Activated T-cell treated with anti-CD3 and anti-CD28 coated beads for 4 hours (primary cell): Measurements from ENCODE around the gene TNFSF11.
"Not testable (repeated sequence)": the region's sequence is repeated elsewhere in the genome, so short reads cannot be mapped to it uniquely, and the experiment has no call there.

Experiments
- DNase-seq: peaks from one replicate; pipeline ENCODE4 v3.0.0-alpha.2; 2020

TNFSF11 gene

DNA sequence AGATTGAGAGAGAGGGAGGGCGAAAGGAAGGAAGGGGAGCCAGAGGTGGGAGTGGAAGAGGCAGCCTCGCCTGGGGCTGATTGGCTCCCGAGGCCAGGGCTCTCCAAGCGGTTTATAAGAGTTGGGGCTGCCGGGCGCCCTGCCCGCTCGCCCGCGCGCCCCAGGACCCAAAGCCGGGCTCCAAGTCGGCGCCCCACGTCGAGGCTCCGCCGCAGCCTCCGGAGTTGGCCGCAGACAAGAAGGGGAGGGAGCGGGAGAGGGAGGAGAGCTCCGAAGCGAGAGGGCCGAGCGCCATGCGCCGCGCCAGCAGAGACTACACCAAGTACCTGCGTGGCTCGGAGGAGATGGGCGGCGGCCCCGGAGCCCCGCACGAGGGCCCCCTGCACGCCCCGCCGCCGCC, at the start of gene TNFSF11:
Gene TNFSF11, plus strand, starts transcription at position 142 of the 400 bp plus-strand sequence. Its CDS starts 152 bp downstream, at position 294.
- DNase-seq, result no peak

DNA sequence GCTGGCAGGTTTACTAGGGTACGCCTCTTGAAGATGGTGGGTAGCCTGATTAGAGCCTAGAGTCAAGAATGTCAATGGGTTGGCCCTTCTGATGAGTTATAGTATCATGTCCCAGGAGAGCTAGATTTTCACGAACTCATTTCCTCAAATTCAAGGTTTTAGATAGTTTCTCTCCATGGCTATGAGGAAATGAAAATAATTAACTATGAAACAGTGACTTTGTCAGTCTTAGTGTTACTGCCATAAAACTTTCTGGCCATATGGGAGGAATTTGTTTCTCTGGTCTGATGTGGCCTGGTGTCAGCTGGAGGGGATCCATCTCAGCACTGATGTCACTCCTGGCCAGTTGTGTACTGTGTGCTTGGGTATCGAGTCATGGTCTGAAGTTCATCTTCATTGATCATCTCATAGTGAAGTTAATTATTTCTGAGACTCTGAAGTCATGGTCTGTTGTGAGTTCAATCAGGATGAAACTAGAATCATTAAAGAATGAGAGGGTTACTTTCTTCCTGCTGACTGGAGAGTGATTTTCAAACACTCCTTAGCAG, 49.4 kb upstream of the TNFSF11 start:
- DNase-seq, result no peak

DNA sequence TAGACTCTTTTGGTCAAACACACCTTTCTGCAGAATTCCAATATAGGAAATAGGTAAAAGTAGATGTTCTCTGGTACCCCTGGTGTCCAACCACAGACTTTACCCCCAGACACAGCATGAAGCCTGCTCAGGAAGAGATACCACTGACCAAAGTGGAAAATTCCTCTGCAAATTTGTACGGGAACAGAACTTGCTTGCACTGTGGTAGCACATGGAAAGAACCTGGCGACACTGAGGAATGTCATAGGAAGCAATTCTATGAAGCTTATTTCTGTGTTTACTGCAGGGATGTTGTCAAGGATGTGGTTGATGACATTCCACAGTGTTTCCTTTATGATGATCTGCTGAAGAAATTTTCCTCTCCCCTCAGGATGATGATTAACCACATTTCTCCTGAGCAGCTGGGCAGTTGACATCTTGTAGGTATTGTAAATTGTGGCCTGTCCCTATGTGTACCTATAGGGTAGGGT, 48.9 kb upstream of the TNFSF11 start:
- DNase-seq, result no peak

DNA sequence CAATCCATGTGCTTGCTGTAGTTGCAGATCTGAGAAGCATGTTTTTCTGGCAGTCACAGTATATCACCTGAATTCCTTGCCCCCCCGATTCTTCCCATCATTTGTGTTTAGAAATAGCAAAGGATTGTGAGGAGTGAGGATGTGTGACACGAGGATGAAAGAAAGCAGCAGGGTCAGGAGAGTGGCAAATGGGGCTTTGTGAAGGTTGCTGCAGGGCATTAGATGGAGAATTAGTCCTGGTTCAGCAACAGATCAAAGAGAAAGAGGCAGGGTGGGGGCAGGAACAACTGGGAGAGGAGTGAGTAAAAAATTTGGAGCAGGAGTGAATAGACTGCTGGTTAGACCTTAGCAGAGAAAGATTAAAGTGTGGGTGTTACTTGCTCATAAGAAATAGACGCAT, 47.7 kb upstream of the TNFSF11 start:
- no peak for DNase-seq

DNA sequence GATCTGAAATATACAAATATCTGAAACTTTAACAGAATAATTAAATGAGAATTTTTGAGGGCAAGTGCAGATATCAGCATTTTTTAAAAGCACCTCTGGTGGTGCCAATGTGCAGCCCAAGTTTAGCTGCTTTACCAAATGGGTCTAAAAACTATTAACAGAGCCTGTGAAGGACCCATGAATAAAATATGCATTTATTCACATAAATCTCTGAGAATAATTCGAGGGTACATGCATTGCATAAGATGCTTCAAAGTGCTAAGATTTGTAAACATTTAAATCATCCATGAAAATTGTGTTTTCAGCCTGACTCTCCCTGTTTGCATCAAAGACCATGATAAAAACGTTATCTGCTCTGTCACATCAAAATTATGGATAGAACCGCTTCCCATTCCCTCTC, 47.1 kb upstream of the TNFSF11 start:
- DNase-seq, result no peak

DNA sequence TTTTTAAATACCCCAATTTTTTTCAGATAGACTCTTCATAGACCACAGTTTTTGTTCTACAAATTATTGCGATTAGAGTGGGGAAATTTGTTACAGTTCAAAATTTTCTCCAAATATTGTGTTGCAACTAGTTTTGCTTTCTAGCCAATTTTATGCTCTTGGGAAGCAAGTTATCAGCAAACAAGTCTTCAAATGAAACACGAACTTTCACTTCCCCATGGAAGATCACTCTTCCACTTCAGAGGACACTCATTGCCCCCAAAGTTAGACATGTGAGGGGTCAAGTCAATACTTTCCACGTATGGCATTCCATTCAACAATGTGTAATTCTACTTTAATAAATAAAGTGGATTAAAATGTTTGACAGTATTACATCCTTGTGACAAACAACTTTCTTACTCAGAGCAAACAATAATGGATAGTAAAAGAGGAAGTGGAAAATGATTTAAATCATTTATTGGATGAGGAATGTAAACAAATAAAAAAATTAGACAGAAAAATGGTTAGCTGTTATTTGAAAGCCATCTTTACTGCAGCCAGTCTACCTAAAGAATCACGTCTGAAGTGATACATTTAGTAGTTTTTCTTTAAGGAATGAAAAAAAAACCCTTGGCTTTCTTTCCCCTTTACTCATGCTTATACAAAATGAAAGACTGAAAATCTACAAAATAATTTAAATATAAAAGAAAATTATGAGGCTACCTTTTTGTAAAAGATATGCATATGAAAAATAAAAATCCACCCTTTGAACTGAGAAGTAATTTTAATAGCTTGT, 41.2 kb upstream of the TNFSF11 start:
- DNase-seq, result no peak

- DNase-seq, result no peak
Observed at GRCh38 chr13:42533336-42533591, 40.7 kb upstream of the TNFSF11 start.

DNA sequence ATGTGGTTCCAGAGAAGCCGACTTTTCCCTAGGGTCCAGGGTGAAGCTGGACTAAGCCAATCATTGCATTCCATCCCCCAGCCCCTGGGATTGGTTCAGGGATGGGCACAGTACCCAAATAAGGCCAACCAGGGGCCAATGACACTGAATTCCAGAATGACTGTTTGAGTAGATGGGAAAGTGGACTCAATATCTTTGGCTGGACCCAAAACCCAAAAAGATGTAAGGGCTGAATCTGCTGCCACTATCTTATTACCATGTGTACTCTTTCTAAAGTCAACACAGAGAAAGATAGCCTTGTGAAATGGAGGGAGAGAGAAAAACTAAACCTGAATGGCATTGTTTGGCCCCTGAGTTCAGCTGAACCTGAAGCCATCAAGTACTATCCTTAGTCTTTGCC, 39.2 kb upstream of the TNFSF11 start:
- no peak for DNase-seq

- no peak for DNase-seq
Observed at GRCh38 chr13:42538996-42539395, 35.0 kb upstream of the TNFSF11 start.

DNA sequence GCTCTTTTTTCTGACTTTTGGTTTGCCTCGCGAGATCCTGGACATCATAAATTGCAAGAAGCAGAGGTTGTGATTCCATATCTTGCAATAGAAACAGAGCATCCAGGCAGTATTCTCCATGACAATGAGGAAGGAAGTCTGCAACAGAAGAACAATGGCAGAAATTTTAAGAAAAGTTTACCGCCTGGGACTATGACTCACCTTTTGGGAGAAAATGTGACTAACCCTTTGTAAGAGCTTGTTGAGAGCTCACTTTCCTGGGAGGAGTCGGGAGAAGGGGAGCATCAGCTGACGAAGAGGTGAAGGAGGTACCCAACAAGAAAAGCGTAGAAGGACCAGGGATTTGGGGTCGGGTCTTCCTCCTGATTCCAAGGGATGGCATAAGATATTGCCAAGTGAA, 34.3 kb upstream of the TNFSF11 start:
- no peak for DNase-seq

DNA sequence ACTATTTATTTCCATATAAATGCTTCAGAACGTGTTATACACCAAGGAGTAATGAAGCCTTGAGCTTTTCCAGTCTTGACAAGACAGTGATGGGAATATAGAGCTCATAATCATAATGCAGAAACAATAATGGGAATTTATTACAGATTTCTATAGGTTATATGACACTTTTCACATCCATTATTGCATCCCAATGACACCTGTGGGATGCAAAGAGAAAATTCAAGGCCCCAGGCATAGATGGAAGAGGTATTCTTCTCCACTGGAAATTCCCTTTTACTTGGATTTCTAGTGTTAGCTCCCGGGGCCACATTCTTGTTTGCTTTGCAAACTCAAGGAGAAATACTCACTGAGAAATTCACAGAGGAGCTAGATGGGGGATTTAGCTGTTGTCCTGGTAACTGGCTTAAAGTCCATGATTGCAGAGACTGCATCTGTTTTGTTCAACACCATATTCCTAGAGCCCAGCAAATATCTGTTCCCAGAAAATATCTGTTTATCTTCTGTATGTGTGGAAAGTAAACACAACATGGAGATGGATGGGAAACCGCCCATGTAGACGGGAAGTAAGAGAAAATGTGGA, 30.6 kb upstream of the TNFSF11 start:
- no peak for DNase-seq

DNA sequence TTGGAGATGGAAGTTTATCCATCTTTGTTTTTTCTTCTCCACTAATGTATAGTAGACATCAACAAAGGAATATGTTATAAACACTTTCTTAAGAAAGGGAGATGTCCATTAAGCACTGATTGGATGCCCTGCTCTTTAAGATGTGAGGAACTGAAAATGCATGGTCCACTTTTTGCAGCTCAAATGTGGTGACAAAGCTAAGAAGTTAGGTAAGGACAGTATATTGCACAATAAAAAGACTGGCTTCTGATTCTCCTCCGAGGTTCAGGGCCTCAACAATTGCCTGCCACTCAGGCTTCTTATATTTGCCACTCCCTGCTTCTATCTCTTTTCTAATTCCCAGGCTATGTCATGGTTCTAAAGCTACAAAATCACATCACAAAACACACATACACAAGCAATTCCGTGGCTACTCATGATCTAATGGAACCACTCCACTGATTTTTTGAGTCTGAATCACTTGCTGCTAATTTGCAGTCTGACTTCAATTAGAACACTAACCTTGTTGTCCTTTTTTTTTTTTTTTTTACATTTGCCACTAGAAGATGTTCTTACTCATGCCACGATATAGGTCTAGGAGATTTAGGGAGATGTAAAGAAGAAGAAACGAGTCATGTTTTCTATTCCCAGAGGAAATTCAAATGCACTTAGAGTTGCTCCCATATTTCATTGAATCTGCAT, 29.6 kb upstream of the TNFSF11 start:
- no peak for DNase-seq

DNA sequence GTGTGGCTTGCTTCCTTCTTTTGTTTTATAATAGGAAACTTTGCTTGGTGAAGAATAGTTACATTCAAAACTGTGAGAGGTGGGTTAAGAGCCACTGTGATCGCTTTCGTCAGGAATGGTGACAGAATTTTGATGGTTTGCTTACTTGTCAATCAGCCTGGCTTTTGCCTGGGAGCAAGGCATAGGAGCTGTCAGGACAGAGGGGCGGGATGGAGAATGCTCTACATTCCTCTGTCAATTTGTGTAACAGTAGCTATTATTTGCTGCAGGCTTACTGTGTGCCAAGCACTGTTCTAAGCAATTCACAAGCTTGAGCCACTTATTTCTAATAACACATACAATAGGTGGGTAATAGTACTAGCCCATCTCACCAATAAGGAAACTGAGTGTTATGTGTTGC, 28.1 kb upstream of the TNFSF11 start:
- no peak for DNase-seq

DNA sequence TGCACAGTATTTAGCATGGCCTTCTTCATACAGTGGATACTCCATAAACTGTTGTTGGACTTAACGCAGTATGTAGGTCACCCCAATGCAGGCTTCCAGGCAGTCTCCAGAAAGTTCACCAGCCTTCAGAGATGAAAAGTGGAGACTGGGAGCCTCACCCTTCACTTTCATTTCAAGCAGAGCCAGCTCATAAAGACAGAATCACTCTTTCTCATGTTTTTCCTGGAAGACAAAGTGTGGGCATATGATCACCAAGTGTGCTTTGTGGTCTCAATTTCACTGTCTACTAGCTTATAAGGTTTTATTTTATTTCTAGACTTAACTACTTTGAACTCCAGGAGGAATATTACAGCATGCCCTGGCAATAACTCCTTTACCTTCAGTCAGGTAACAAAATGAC, 26.3 kb upstream of the TNFSF11 start:
- DNase-seq, result no peak

DNA sequence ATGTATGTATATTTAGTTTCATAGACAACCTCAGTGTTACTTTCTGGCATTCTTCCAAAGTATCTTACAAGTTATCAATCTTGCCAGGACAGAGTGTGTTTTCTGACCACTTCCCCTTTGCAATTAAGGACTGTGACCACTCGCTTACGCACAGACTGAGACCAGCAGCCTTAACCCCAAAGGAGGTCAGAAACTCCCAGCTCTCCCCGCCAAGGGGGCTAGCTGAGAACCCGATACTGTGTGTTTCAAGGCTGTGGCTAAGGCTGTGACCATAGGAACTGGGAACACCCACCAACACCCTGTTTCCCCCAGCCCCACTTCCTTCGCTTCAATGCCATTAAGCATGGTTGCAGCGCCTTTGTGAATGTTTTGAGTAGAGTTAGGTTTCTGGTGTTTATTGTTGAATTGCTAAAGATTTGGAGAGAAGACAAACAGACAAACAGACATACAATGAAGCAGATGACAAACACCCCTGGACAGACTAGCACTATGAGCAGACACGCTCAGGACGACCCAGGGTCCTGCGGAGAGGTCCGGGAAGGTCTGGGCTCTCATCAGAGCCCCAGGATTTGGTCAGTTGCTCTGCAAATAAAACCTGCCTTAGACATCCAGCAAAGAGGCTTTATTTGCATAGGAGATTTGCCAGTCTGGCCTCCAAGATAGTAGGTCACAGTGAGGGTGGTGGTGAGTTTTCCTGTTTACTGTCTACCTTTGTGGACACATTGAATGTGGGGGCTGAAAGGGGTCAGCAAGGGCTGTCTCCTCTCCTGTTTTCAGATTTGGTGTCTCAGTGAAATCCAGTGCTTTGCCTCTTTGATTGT, 25.0 kb upstream of the TNFSF11 start:
- no peak for DNase-seq

GRCh38 chr13:42549552-42549936, 24.4 kb upstream of the TNFSF11 start:
- DNase-seq, result no peak

DNA sequence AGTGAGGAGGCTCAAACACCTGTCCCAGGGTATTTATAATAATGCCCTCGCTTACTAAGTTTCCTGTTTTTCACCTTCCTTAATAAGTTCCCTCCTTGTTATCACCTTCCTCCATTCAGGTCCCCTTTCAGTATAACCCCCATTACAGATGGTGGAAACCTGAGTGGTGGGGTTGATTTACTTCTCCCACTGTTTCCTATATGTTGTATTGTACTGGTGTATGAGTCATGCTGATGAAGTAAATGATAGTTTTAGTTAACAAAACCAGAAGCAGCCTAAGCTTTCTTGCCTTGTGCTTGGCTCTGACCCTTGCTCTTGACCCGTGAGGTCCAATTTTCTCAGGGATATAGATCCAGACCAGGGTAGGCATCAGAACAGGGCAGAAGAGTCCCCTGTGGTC, 22.3 kb upstream of the TNFSF11 start:
- no peak for DNase-seq

- DNase-seq, result no peak
Observed at GRCh38 chr13:42553098-42554046, 20.6 kb upstream of the TNFSF11 start.

- no peak for DNase-seq
Observed at GRCh38 chr13:42559057-42559456, 14.9 kb upstream of the TNFSF11 start.

GRCh38 chr13:42559573-42560218, 14.3 kb upstream of the TNFSF11 start:
- not testable (repeated sequence) for DNase-seq

DNA sequence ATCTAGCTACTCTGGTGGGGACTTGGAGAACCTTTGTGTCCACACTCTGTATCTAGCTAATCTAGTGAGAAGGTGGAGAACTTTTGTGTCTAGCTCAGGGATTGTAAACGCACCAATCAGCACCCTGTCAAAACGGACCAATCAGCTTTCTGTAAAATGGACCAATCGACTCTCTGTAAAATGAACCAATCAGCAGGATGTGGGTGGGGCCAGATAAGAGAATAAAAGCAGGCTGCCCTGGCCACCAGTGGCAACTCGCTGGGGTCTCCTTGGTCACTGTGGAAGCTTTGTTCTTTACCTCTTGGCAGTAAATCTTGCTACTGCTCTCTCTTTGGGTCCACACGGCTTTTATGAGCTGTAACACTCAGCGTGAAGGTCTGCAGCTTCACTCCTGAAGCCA, 13.6 kb upstream of the TNFSF11 start:
- not testable (repeated sequence) for DNase-seq
